Sigmoid colon (tissue), 4 donors: Measurements from ENCODE around the gene ZBTB7C.

Source experiments
- POLR2AphosphoS5 ChIP-seq, 4 donors: sonication (generic); formaldehyde crosslinking; IDR thresholded peaks; one replicate each; pipeline ENCODE4 v1.6.1; 2017; ENCODE audit warnings: antibody characterized with exemption in 4 of 4
- TF ChIP-seq, protein P1 (sequence below), 4 experiments: fragments of 450-650 bp in 3 of 4; fragments of 200-600 bp in 1 of 4; IDR thresholded peaks; one replicate each; pipeline ENCODE4 v1.5.1; 2016 to 2019; ENCODE audit warnings: antibody characterized with exemption in 4 of 4, mild to moderate bottlenecking in 3 of 4, moderate library complexity in 2 of 4

DNA sequence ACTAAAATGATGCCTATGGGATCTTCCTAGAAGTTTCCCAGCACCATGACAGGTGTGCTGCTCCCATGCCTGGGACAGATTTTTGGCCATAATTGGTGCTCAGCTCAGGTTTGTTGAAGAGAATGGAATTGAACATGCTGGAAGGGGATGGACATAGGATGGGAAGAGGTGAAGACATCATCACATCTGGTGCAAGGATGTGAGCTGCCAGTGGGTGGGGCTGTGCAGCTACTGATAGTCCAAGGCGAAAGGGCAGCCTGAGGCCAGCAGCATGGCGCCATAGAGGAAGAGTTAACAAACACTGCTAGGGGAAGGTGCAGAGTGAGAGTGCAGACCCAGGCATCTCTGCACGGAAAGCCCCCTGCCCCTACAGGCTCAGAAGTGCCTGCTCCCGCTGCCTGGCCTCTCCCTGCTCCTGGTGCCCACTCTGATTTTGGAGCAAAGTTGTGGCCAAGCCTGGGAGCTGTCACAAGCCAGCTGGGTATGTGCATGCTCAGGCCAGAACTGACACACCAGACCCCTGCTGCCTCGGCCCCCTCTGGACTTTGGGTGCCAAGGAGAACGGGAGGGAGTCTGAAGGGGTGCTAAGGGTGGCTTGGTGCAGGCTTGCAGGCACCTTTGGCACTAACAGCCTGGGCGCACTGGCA is 178.6 kb downstream of the ZBTB7C start:
- TF ChIP-seq, protein P1, sequence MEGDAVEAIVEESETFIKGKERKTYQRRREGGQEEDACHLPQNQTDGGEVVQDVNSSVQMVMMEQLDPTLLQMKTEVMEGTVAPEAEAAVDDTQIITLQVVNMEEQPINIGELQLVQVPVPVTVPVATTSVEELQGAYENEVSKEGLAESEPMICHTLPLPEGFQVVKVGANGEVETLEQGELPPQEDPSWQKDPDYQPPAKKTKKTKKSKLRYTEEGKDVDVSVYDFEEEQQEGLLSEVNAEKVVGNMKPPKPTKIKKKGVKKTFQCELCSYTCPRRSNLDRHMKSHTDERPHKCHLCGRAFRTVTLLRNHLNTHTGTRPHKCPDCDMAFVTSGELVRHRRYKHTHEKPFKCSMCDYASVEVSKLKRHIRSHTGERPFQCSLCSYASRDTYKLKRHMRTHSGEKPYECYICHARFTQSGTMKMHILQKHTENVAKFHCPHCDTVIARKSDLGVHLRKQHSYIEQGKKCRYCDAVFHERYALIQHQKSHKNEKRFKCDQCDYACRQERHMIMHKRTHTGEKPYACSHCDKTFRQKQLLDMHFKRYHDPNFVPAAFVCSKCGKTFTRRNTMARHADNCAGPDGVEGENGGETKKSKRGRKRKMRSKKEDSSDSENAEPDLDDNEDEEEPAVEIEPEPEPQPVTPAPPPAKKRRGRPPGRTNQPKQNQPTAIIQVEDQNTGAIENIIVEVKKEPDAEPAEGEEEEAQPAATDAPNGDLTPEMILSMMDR (IDR thresholded peaks at IDR 0.05) = peak in 2 of 4 experiments; percentile 21 to 41
- no peak for TF ChIP-seq POLR2AphosphoS5 (IDR thresholded peaks at IDR 0.05)
